ENCODE data around the gene FOXD1. TPM values are rescaled to one million over a fixed set of nuclear protein-coding genes. Genes with fewer than 3 reads are reported as not detected.

The FOXD1 gene
- total RNA-seq, 1 experiment from 2014 or later = 7.8 TPM

DNA sequence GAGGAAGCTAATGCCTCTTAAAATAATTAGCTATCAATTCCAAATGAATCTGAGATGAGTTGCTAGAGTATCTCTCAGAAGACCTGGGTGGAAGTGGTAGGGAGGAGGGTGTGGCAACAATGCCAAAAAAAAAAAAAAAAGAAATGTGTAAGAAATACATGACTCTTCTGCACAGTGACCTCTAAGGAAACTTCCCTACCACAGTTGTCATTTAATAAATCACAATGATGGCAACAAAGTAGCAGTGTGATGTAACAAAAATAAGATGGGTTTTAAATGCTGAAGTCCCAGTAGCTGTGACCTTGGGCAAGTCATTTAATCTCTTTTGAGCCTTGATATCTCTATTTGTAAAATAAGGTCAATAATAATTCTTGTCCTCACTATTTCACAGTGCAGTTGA, 7.2 kb downstream of the FOXD1 start:
- intact Hi-C loops (cut with micrococcal nuclease; ENCODE audit: unreplicated experiment) = no loop called here
- H3K27me3 Mint-ChIP-seq (ENCODE audit: unreplicated experiment) = peaks cover 46% of the 10 kb centered on the region
- TF ChIP-seq, protein P1, sequence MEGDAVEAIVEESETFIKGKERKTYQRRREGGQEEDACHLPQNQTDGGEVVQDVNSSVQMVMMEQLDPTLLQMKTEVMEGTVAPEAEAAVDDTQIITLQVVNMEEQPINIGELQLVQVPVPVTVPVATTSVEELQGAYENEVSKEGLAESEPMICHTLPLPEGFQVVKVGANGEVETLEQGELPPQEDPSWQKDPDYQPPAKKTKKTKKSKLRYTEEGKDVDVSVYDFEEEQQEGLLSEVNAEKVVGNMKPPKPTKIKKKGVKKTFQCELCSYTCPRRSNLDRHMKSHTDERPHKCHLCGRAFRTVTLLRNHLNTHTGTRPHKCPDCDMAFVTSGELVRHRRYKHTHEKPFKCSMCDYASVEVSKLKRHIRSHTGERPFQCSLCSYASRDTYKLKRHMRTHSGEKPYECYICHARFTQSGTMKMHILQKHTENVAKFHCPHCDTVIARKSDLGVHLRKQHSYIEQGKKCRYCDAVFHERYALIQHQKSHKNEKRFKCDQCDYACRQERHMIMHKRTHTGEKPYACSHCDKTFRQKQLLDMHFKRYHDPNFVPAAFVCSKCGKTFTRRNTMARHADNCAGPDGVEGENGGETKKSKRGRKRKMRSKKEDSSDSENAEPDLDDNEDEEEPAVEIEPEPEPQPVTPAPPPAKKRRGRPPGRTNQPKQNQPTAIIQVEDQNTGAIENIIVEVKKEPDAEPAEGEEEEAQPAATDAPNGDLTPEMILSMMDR (IDR thresholded peaks at IDR 0.05; ENCODE audit: unreplicated experiment) = no peak
- BruUV-seq (replicated peaks) = no TSS peak
- H3K9me3 Mint-ChIP-seq (ENCODE audit: low read depth, unreplicated experiment) = no peaks in the 10 kb centered on the region
- H3K27ac Mint-ChIP-seq (ENCODE audit: unreplicated experiment) = no peak overlapping the region
- no peak for DNase-seq
- H3K4me1 Mint-ChIP-seq (ENCODE audit: low read depth, unreplicated experiment) = peaks cover 8% of the 10 kb centered on the region
- CTCF ChIA-PET = interaction anchor here (0.5 to 0.6 kb wide), 2 partner anchors 74 to 174 kb away, joined by 3 to 4 read pairs; no protein-coding TSS in a partner anchor
- H3K36me3 Mint-ChIP-seq (ENCODE audit: insufficient read depth, unreplicated experiment) = peaks cover 14% of the 10 kb centered on the region
- no peak overlapping the region for H3K4me3 Mint-ChIP-seq (ENCODE audit: low read depth, unreplicated experiment)

DNA sequence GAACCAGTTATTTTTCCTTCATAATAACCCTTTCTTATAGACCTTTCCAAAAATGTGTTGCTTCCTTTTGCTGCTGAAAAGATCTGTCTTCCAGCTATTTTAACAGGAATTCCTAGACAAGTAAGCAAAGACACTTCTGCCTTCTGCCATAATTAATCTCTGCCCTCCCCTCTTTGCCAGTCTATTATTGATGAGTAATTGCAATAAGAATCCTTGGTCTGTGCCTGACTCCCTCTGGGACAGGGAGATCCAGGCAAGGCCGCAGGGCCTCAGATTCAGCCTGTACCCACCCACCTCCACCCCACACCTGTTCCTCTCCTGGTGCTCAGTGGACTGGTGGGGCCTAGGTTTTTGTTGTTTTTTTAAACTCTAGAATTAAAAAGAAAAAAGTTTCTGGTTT, 8.3 kb downstream of the FOXD1 start:
- no peaks in the 10 kb centered on the region for H3K9me3 Mint-ChIP-seq (ENCODE audit: low read depth, unreplicated experiment)
- no TSS peak for BruUV-seq (replicated peaks)

DNA sequence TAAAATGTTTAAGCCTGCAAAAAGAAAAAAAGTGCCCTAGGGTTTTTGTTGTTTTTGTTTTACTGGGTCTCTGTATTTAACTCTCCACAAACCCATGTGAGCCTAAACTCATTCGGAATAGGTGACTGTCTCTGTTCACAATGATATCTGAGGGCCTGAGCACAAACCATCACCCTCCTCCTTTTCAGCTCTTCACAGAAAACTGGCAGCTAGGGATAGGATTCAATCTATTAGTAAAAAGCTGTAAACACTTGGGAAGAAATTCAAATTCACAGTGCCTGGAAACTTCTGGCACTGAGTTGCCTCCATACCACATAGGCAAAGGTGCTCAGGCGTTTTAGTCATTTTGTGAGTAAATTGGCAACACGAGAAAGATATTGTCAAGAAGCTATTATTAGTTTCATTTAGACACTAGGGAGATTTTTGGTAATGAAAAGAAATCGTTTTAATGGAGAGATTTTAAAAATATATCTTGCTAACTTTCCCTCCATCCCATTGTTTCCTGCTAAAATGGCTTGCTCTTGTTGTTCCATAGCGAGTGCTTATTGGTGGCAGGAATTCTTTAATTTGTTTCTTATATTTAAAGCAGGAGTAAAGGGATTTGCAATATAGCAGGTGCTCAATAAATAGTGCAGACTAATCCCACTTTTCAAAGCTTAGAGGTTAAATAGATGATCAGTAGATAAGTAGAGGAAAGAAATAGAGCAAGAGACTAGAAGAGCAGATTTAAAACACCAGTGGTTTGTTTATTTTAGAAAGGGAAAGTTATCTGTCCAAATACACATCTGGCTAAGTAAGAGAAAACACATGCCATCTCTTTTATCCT, 9.7 kb downstream of the FOXD1 start:
- Mint-ChIP-seq H3K27ac (ENCODE audit: unreplicated experiment) (no peak overlapping the region), H3K4me3 (ENCODE audit: low read depth, unreplicated experiment) (no peak overlapping the region), H3K9me3 (ENCODE audit: low read depth, unreplicated experiment) (no peaks in the 10 kb centered on the region), H3K27me3 (ENCODE audit: unreplicated experiment) (peaks cover 61% of the 10 kb centered on the region), H3K4me1 (ENCODE audit: low read depth, unreplicated experiment) (peaks cover 8% of the 10 kb centered on the region), H3K36me3 (ENCODE audit: insufficient read depth, unreplicated experiment) (peaks cover 12% of the 10 kb centered on the region)
- no peak for DNase-seq
- intact Hi-C loops (cut with micrococcal nuclease; ENCODE audit: unreplicated experiment) = loop anchor here (10.0 kb wide), 1 partner anchor 134 kb away; no protein-coding TSS in a partner anchor
- CTCF ChIA-PET = no interaction called here
- no TSS peak for BruUV-seq (replicated peaks)
- TF ChIP-seq, protein P1 (IDR thresholded peaks at IDR 0.05; ENCODE audit: unreplicated experiment) = no peak

More for the DNA sequence above, 8.3 kb downstream of the FOXD1 start:
- H3K4me3 Mint-ChIP-seq (ENCODE audit: low read depth, unreplicated experiment) = no peak overlapping the region
- CTCF ChIA-PET = no interaction called here
- intact Hi-C loops (cut with micrococcal nuclease; ENCODE audit: unreplicated experiment) = no loop called here
- H3K27ac Mint-ChIP-seq (ENCODE audit: unreplicated experiment) = no peak overlapping the region
- peaks cover 8% of the 10 kb centered on the region for H3K4me1 Mint-ChIP-seq (ENCODE audit: low read depth, unreplicated experiment)
- DNase-seq = no peak
- H3K27me3 Mint-ChIP-seq (ENCODE audit: unreplicated experiment) = peaks cover 57% of the 10 kb centered on the region
- H3K36me3 Mint-ChIP-seq (ENCODE audit: insufficient read depth, unreplicated experiment) = peaks cover 12% of the 10 kb centered on the region
- TF ChIP-seq, protein P1 (IDR thresholded peaks at IDR 0.05; ENCODE audit: unreplicated experiment) = no peak

DNA sequence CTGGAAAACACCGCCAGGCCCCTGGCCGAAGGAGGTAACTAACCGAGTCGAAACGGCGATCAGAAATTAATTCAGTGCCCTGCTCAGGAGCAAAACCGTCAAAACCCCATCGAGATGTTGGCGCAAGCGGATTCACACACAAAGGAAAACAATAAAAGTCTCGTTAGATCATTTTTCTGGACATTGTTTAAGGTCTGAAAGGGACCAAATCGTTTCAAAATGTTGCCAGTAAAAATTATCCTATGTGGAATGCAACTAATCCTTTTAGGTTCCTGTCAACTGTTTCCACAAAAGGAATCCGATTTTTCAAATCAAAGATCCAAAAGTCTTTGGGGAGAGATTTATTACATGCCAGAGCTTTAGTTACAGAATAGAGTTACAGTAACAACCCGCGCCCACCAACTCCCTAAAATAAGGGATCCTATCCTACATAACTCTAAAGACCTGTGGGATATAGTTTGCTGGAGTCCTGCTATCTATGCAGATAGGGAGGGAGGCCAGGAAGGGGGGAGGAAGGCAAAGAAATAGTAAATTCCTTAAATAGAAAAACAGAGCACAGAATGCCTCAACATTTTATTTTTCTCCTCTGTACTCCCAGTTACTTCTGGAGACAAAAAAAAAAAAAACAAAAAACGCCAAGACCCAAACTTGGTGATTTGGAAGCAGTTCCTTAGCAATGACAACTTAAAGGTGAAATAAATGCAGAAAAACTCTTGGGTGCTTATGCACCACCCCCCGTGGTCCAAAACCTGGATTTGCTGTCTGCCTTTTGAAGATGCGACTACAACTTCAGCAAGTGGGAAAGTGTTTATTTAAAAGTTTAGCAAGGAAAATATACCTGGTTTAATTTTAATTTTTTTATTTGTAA, 10.6 kb downstream of the FOXD1 start:
- Mint-ChIP-seq H3K27me3 (ENCODE audit: unreplicated experiment) (peaks cover 61% of the 10 kb centered on the region), H3K27ac (ENCODE audit: unreplicated experiment) (peak overlapping the region; percentile 12), H3K9me3 (ENCODE audit: low read depth, unreplicated experiment) (no peaks in the 10 kb centered on the region), H3K36me3 (ENCODE audit: insufficient read depth, unreplicated experiment) (peaks cover 12% of the 10 kb centered on the region), H3K4me3 (ENCODE audit: low read depth, unreplicated experiment) (peak overlapping the region; percentile 75), H3K4me1 (ENCODE audit: low read depth, unreplicated experiment) (peaks cover 8% of the 10 kb centered on the region)
- no TSS peak for BruUV-seq (replicated peaks)
- intact Hi-C loops (cut with micrococcal nuclease; ENCODE audit: unreplicated experiment) = loop anchor here (10.0 kb wide), 1 partner anchor 133 kb away; no protein-coding TSS in a partner anchor
- TF ChIP-seq, protein P1 (IDR thresholded peaks at IDR 0.05; ENCODE audit: unreplicated experiment) = no peak
- no peak for DNase-seq
- CTCF ChIA-PET = interaction anchor here (1.1 kb wide), 1 partner anchor 13 kb away, joined by 4 read pairs; no protein-coding TSS in a partner anchor

All from Calu3 (cell line).